Stimulated activated CD8-positive, alpha-beta memory T cell treated with anti-CD3 and anti-CD28 coated beads, Interleukin-4, amount 100 ng/mL, for 4 hours (primary cell): ENCODE data around the gene GAREM1.
"Not testable (repeated sequence)": the region's sequence is repeated elsewhere in the genome, so short reads cannot be mapped to it uniquely, and the experiment has no call there.

Experiments used
- DNase-seq, 2 donors: peaks; one replicate each; pipeline ENCODE4 v3.0.0-alpha.2; 2020; ENCODE audit warnings: low read depth in 2 of 2, low spot score in 1 of 2

Gene GAREM1

GRCh38 chr18:32259553-32259952, 211.1 kb downstream of the GAREM1 start:
- DNase-seq, result no peak

DNA sequence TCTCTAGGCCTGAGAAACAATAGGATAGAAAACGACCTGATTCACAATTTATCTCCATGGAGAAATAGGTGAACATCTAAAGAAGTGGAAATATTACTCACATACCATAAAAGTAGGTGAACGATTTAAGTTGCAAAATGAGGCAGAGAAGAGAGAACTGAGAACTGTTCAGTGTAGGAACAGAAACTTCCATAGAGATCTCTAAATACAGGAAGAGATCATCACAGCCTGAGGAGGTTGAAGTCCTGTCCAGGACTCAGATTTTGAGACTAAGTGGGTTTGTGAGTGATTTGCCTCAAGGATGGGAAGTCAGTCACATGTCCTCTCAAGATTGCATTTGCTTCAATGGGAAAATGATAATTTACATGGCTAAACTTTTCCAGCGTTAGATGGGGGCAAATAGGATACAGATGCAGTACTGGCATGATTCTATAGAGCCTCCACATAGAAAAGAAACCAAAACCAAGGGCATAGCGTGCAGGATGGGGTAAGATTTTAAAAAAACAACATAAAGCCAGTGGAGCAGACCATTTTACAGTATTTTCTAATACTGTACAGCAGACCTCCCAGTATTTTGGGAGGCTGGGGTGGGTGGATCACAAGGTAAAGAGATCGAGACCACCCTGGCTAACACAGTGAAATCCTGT, 212.0 kb downstream of the GAREM1 start:
- DNase-seq, result no peak

- DNase-seq, result no peak
Observed at GRCh38 chr18:32258148-32258547, 212.5 kb downstream of the GAREM1 start.

GRCh38 chr18:32257084-32257785, 213.4 kb downstream of the GAREM1 start:
- DNase-seq, result no peak

DNA sequence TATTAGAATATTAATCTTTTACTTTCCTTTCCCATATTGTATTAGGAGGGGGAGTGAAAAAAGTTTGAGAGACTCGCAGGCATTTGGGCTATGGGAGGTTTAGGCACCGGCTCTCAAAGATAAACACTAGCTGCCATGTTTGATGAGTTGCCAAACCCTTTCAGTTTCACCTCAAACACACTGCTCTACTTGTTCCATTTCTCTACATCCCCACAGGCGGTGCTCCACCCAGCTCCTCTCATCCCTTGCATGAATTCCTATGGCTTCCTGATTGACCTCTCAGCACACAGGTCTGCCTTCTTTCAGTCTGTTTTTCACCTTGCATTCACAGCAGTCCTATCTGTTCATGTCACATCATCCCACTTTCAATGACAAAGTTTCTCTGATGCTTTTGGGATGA, 215.1 kb downstream of the GAREM1 start:
- DNase-seq, result no peak

- no peak for DNase-seq
Observed at GRCh38 chr18:32252141-32252860, 218.4 kb downstream of the GAREM1 start.

DNA sequence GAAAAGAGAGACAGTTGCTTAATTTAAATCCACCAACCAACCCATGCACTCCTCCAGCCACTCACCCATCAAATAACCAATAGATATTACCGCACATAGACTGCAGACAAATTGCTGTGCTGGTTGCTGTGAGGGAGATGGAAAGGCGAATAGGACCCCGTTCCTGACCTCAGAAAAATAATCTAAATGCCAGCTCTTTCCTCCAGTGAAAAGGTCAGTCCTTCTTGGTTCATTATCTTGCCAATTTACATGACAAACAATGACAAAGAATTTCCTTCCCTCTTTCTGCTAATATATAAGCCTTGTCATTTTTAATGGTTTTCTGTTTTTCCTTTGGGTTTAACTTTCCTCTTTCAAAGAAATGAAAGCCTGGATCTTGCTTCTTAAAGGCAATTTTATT, 219.2 kb downstream of the GAREM1 start:
- no peak for DNase-seq

- DNase-seq, result no peak
Observed at GRCh38 chr18:32249147-32249929, 221.3 kb downstream of the GAREM1 start.

DNA sequence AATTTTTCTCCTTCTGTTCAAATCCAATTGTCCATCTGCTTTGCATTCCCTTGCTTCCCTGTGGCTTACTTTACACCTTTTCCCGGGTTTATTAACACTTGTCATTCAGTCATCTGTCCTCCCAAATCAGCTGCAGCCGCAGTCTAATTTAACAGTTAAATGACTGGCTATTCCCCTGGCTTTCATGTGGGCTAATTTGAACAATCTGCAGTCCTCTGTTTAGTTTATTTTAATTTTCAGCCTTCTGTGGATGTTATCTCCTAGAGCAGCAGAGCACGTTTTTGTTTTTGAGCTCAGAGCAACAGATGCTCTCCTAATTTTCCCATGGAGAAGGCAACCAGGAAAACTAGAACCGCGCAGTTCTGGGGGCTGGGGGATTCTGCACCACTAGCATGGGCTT, 225.8 kb downstream of the GAREM1 start:
- no peak for DNase-seq

DNA sequence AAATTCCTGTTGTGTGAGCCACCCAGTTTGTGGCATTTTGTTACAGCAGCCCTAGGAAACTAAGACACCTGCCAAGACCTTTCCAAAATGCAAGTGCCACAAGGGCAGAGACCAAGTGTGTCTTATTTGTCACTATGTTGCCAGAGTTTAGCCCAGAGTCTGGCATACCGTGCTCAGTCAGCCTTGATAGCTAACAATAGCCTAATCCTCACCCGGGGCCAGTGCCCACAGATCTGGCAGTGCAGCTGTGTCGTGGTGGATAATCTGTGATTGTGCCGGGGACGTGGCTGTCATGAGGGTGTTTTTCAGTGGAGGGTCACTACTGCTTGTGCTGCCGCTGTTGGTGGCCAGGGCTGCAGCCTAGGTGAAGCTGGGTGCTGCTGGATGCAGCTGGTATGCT, 227.3 kb downstream of the GAREM1 start:
- DNase-seq, result no peak

- no peak for DNase-seq
Observed at GRCh38 chr18:32242395-32242794, 228.3 kb downstream of the GAREM1 start.

GRCh38 chr18:32238635-32239268, 231.9 kb downstream of the GAREM1 start:
- DNase-seq, result no peak

DNA sequence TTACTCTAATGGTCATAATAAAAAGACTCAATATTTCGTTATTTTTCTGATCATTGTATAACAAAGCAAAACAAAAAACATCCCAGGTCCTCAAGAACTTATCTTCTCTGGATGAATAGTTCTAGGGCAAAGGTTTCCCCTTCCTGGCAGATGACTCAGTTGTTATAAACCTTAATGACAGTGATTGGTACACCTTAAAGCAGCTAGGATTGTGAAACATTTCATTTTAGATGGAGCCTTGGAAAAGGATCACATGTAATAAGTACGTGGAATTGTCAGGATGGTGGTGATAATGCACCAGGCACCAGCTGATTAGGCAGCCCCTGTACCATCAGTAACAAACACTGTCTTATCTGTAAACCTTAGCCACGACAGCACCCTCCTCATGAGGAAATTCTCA, 233.6 kb downstream of the GAREM1 start:
- DNase-seq, result no peak

GRCh38 chr18:32233348-32233747, 237.3 kb downstream of the GAREM1 start:
- DNase-seq, result not testable (repeated sequence)

DNA sequence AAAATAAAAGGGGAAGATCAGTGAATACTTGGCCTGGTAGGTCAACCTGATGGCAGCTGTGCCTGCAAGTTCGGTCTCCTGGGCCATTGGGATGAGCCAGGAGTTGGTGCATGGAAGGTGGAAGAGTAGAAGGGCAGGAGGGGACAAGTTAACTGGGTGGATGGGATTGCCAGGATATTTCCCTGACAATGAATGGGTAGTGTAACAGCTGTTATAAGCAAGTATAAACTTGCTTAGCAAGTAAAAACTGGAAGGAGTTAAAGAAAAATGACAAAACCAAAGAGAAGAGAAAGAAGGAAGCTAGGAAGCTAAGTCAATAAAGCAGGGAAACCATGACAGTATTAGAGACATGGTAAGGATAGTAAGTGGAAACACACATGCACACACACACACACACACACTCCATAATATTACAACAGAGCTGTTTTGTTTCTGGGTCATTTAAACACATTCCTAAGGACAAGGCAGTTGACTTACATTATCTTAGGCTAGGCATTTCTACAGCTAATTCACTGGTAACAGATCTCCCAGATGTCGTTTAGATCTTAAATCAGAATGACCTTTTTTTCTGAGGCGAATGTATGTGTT, 251.2 kb downstream of the GAREM1 start:
- no peak for DNase-seq

- no peak for DNase-seq
Observed at GRCh38 chr18:32216390-32216789, 254.3 kb downstream of the GAREM1 start.

GRCh38 chr18:32213693-32214092, 257.0 kb downstream of the GAREM1 start:
- no peak for DNase-seq
